HepG2 (cell line): ENCODE measurements around the gene ZMYND19. TPM values are rescaled to one million over a fixed set of nuclear protein-coding genes. Genes with fewer than 3 reads are reported as not detected.

Experiments used
- ATAC-seq: fragments of 200-7000 bp; cut with Tn5 transposase; 3 replicates; pipeline ENCODE4 v1.9.1; 2020; ENCODE audit warnings: mild to moderate bottlenecking, moderate library complexity
- Bru-seq: library from RNA; stranded (reverse); fragments of 400-500 nt; gene quantifications from one replicate; lab custom pipeline; 2021; lab: Mats Ljungman, UMichigan
- BruChase-seq, 2 experiments: library from RNA; stranded (reverse); fragments of 400-500 nt; gene quantifications; one replicate each; lab custom pipeline; 2021; lab: Mats Ljungman, UMichigan
- BruUV-seq: library from RNA; stranded (reverse); fragments of 400-500 nt; replicated peaks from 2 replicates; lab custom pipeline; 2021; lab: Mats Ljungman, UMichigan
- CTCF ChIA-PET: fragments of 300-600 bp; formaldehyde crosslinking; extraction: SDS; loops from one replicate; lab custom pipeline; 2021; ENCODE audit warnings: low total read pairs, inconsistent platforms, low intra/inter-chr PET ratio; lab: Yijun Ruan, JAX
- POLR2A ChIA-PET: fragments of 350-600 bp; sonication (Branson Sonifier 250); formaldehyde crosslinking; loops from one replicate; lab custom pipeline; 2020; ENCODE audit warnings: antibody characterized with exemption, inconsistent platforms; lab: Yijun Ruan, JAX
- DNase-seq: peaks from one replicate; pipeline ENCODE4 v3.0.0-alpha.2; 2015; ENCODE audit warnings: low spot score
- FAIRE-seq: peaks from 3 replicates; lab custom pipeline; 2011; peaks lifted over from hg19 to GRCh38; lab: Jason Lieb, UNC
- H2AFZ ChIP-seq: one replicate; pipeline ENCODE4 v1.6.1; 2011; ENCODE audit warnings: low read length, inconsistent platforms
- H3K27ac ChIP-seq: fragments of 300-600 bp; 3 replicates; pipeline ENCODE4 v1.8.0; 2011; ENCODE audit warnings: mixed run types, mild to moderate bottlenecking, mixed read lengths, low read length, inconsistent platforms; ENCODE audit not compliant: insufficient read depth; ENCODE audit errors: extremely low read length
- H3K27me3 ChIP-seq, 2 experiments: fragments of 200-600 bp in 1 of 2; 2 replicates in 1 of 2; 3 replicates in 1 of 2; pipeline versions ENCODE4 v1.6.0 to v1.8.0; 2011; ENCODE audit warnings: low read length in 2 of 2, mild to moderate bottlenecking in 2 of 2, moderate library complexity in 2 of 2, inconsistent platforms in 1 of 2; ENCODE audit not compliant: insufficient read depth in 2 of 2, control insufficient read depth in 1 of 2
- H3K36me3 ChIP-seq, 2 experiments: fragments of 200-600 bp in 1 of 2; replicated peaks in 1 of 2; 2 replicates in 1 of 2; 3 replicates in 1 of 2; pipeline versions ENCODE4 v1.5.1 to v1.8.0; 2011; ENCODE audit warnings: low read length in 2 of 2, inconsistent platforms in 1 of 2; ENCODE audit not compliant: insufficient read depth in 2 of 2, control insufficient read depth in 1 of 2
- H3K4me1 ChIP-seq: 2 replicates; pipeline ENCODE4 v1.5.1; 2012; ENCODE audit warnings: low read length, inconsistent platforms; ENCODE audit not compliant: insufficient read depth
- H3K4me2 ChIP-seq: 2 replicates; pipeline ENCODE4 v1.6.0; 2011; ENCODE audit warnings: low read depth, low read length, inconsistent platforms
- H3K4me3 ChIP-seq, 3 experiments: fragments of 200-600 bp in 1 of 3; sonication (generic), shearing (Covaris generic) in 1 of 3; replicated peaks in 1 of 3; 2 replicates each; pipeline ENCODE4 v1.5.1; 2011 to 2016; ENCODE audit warnings: low read length in 3 of 3, inconsistent platforms in 2 of 3, low read depth in 2 of 3, mild to moderate bottlenecking in 2 of 3, control low read depth in 1 of 3, mixed read lengths in 1 of 3; ENCODE audit not compliant: insufficient read depth in 1 of 3
- H3K79me2 ChIP-seq: one replicate; pipeline ENCODE4 v1.6.1; 2011; ENCODE audit warnings: low read length, inconsistent platforms; ENCODE audit not compliant: insufficient read depth
- H3K9ac ChIP-seq: 2 replicates; pipeline ENCODE4 v1.6.0; 2011; ENCODE audit warnings: mild to moderate bottlenecking, low read depth, low read length, inconsistent platforms; ENCODE audit not compliant: insufficient read depth
- H3K9me3 ChIP-seq: 2 replicates; pipeline ENCODE4 v1.5.1; 2012; ENCODE audit warnings: mild to moderate bottlenecking, low read length
- H4K20me1 ChIP-seq: 2 replicates; pipeline ENCODE4 v1.6.0; 2011; ENCODE audit warnings: inconsistent platforms, mild to moderate bottlenecking, low read length, moderate library complexity; ENCODE audit not compliant: insufficient read depth
- ASH2L ChIP-seq: fragments of 300-600, 200-600 bp; sonication (generic); IDR thresholded peaks from 2 replicates; pipeline ENCODE4 v1.7.0; 2017; ENCODE audit warnings: low read depth, mild to moderate bottlenecking, moderate library complexity, mixed read lengths, low read length; ENCODE audit not compliant: insufficient read length
- CTCF ChIP-seq: sonication (generic); formaldehyde crosslinking; IDR thresholded peaks from 2 replicates; pipeline ENCODE4 v1.5.0; 2020; ENCODE audit warnings: mild to moderate bottlenecking, missing genetic modification reagents, moderate library complexity
- HMGA1 ChIP-seq: sonication (generic); formaldehyde crosslinking; conservative IDR thresholded peaks from 2 replicates; pipeline ENCODE4 v1.4.0; 2020; ENCODE audit warnings: missing genetic modification reagents
- MXI1 ChIP-seq: IDR thresholded peaks from 3 replicates; pipeline ENCODE4 v1.6.1; 2012; ENCODE audit warnings: low read depth, low read length, inconsistent platforms, borderline replicate concordance
- SP2 ChIP-seq: sonication (generic); formaldehyde crosslinking; IDR thresholded peaks from 2 replicates; pipeline ENCODE4 v1.5.1; 2020; ENCODE audit warnings: mild to moderate bottlenecking, missing genetic modification reagents
- TBX2 ChIP-seq: sonication (generic); formaldehyde crosslinking; IDR thresholded peaks from 2 replicates; pipeline ENCODE4 v1.5.0; 2020; ENCODE audit warnings: missing genetic modification reagents, mild to moderate bottlenecking, borderline replicate concordance
- ZFAT ChIP-seq: sonication (generic); formaldehyde crosslinking; conservative IDR thresholded peaks from 2 replicates; pipeline ENCODE4 v1.8.1; 2023; ENCODE audit warnings: missing genetic modification reagents, inconsistent platforms
- ZNF225 ChIP-seq: sonication (generic); formaldehyde crosslinking; IDR thresholded peaks from 2 replicates; pipeline ENCODE4 v1.4.0; 2020; ENCODE audit warnings: mild to moderate bottlenecking, missing genetic modification reagents
- ZNF746 ChIP-seq: sonication (generic); formaldehyde crosslinking; IDR thresholded peaks from 2 replicates; pipeline ENCODE4 v1.8.0; 2022; ENCODE audit warnings: mild to moderate bottlenecking, missing genetic modification reagents
- ZNF792 ChIP-seq: IDR thresholded peaks from 2 replicates; pipeline ENCODE4 v1.6.1; 2016
- ZNF850 ChIP-seq: sonication (generic); formaldehyde crosslinking; conservative IDR thresholded peaks from 2 replicates; pipeline ENCODE4 v1.9.0; 2021; ENCODE audit warnings: mild to moderate bottlenecking, missing genetic modification reagents
- WGBS: methylation state at CpG from one replicate; pipeline ENCODE4 v1.1.6; 2017; ENCODE audit warnings: low lambda C conversion rate; 5-methylcytosine and 5-hydroxymethylcytosine counted together
- in situ Hi-C: cut with HindIII; loops from 2 replicates; pipeline ENCODE4 v1.10.0; 2017; ENCODE audit warnings: low pct_unique_long_range_greater_than_20kb; ENCODE audit not compliant: extremely low pct_ligation_motif_present
- intact Hi-C: fragments of 100-400 bp; cut with micrococcal nuclease; formaldehyde crosslinking; loops from one replicate; pipeline ENCODE4 v1.10.0; 2022; ENCODE audit not compliant: unreplicated experiment
- long read RNA-seq, 2 experiments: library from RNA in 1 of 2; library from polyadenylated mRNA in 1 of 2; stranded (forward) in 1 of 2; unstranded in 1 of 2; transcript quantifications; one replicate each; pipeline ENCODE4 v2.0.0, GENCODE V29; 2019 to 2022
- polyA minus RNA-seq, 3 experiments: library from RNA; depleted of rRNA, polyadenylated mRNA; stranded (reverse); fragments of >200 nt; gene quantifications; 2 replicates each; pipeline ENCODE4 v1.2.3, GENCODE V29; 2011; ENCODE audit warnings: low replicate concordance in 1 of 3
- polyA plus RNA-seq, 8 experiments: library from polyadenylated mRNA; depleted of rRNA in 3 of 8; stranded (reverse) in 7 of 8; unstranded in 1 of 8; fragments of >200 nt; fragmentation: Illumina TruSeq in 4 of 8; extraction: Trizol in 4 of 8; gene quantifications; 2 replicates each; pipeline versions ENCODE4 v1.2.1 to v1.2.3, GENCODE V29; 2011 to 2016; ENCODE audit warnings: low read depth in 4 of 8, missing spikeins in 1 of 8, mixed read lengths in 1 of 8; ENCODE audit not compliant: insufficient read depth in 1 of 8
- total RNA-seq, 5 experiments: library from RNA; depleted of rRNA; stranded (reverse); fragments of >200 nt; fragmentation: Illumina TruSeq; extraction: Trizol; gene quantifications; 2 replicates each; pipeline ENCODE4 v1.2.3, GENCODE V29; 2016; ENCODE audit warnings: low read depth in 1 of 5
- TF ChIP-seq, protein P1 (sequence below): sonication (generic); formaldehyde crosslinking; conservative IDR thresholded peaks from 2 replicates; pipeline ENCODE4 v1.4.0; 2020; ENCODE audit warnings: missing genetic modification reagents
- TF ChIP-seq, protein P2 (sequence below): IDR thresholded peaks from 2 replicates; pipeline ENCODE4 v1.6.1; 2016; ENCODE audit warnings: missing compliant biosample characterization, missing genetic modification reagents, borderline replicate concordance

Gene ZMYND19
- 29.6 and 38.7 TPM in 2 replicates for total RNA-seq (2016; rRNA removed; fragmentation: Illumina TruSeq; extraction: Trizol)
- 103 and 108 TPM in 2 replicates for total RNA-seq (2016; cell fraction: cytosol; rRNA removed; fragmentation: Illumina TruSeq; extraction: Trizol; ENCODE audit: low read depth)
- total RNA-seq (2016; cell fraction: insoluble cytoplasmic fraction; rRNA removed; fragmentation: Illumina TruSeq; extraction: Trizol), result 26.0 and 40.1 TPM in 2 replicates
- 93.6 and 97.4 TPM in 2 replicates for total RNA-seq (2016; cell fraction: membrane; rRNA removed; fragmentation: Illumina TruSeq; extraction: Trizol)
- 26.3 and 30.8 TPM in 2 replicates for total RNA-seq (2016; cell fraction: nucleus; rRNA removed; fragmentation: Illumina TruSeq; extraction: Trizol)
- polyA plus RNA-seq (2011; rRNA removed), result 21.3 and 21.8 TPM in 2 replicates
- polyA plus RNA-seq (2011; cell fraction: cytosol; rRNA removed), result 19.1 and 23.2 TPM in 2 replicates
- 46.9 and 49.7 TPM in 2 replicates for polyA plus RNA-seq (2011; cell fraction: nucleus; rRNA removed)
- polyA plus RNA-seq (2012), result 16.9 and 18.6 TPM in 2 replicates
- 80.6 TPM in 2 replicates for polyA plus RNA-seq (2016; cell fraction: cytosol; fragmentation: Illumina TruSeq; extraction: Trizol; ENCODE audit: low read depth)
- polyA plus RNA-seq (2016; cell fraction: insoluble cytoplasmic fraction; fragmentation: Illumina TruSeq; extraction: Trizol; ENCODE audit: low read depth), result 32.1 and 34.5 TPM in 2 replicates
- polyA plus RNA-seq (2016; cell fraction: membrane; fragmentation: Illumina TruSeq; extraction: Trizol; ENCODE audit: low read depth), result 89.7 and 93.0 TPM in 2 replicates
- polyA plus RNA-seq (2016; cell fraction: nucleus; fragmentation: Illumina TruSeq; extraction: Trizol; ENCODE audit: insufficient read depth, low read depth), result 60.9 and 67.4 TPM in 2 replicates
- polyA minus RNA-seq (2011; rRNA and poly(A)+ RNA removed; ENCODE audit: low replicate concordance), result 9.8 and 59.1 TPM in 2 replicates
- polyA minus RNA-seq (2011; cell fraction: cytosol; rRNA and poly(A)+ RNA removed), result 6.4 and 6.5 TPM in 2 replicates
- 13.0 and 13.1 TPM in 2 replicates for polyA minus RNA-seq (2011; cell fraction: nucleus; rRNA and poly(A)+ RNA removed)
- Bru-seq, nascent RNA, result percentile 72 among the genes with signal in this experiment
- BruChase-seq, experiment 1, labeled RNA remaining after a 6-hour chase, result percentile 87 among the genes with signal in this experiment
- BruChase-seq, experiment 2, labeled RNA remaining after a 2-hour chase, result percentile 80 among the genes with signal in this experiment
- long read RNA-seq, experiment 1, partial matches to known transcripts, result 5 of 8 reads
- long read RNA-seq, experiment 1, other reads (novel, unspliced or antisense), result 0 of 8 reads
- long read RNA-seq, experiment 2, transcript ZMYND19-201 (6 exons, 1,375 nt), result major isoform, 70 of 91 reads
- long read RNA-seq, experiment 2, partial matches to known transcripts, result 7 of 91 reads
- long read RNA-seq, experiment 2, other reads (novel, unspliced or antisense), result 14 of 91 reads

GRCh38 chr9:137590469-137591383 is at the start of gene ZMYND19:
Gene ZMYND19, minus strand, starts transcription at chr9:137590512. Its CDS starts 249 bp downstream, at chr9:137590263.
- Histone ChIP-seq H3K36me3 (peaks cover 12 to 27% of the 10 kb centered on the region in 2 experiments; a peak in 4 of 5 replicates), H3K4me2 (peak within 1 kb of the TSS; percentile 90), H3K9ac (peak within 1 kb of the TSS; percentile 82), H3K9me3 (no peaks in the 10 kb centered on the region), H3K4me3 (peak within 1 kb of the TSS; percentile 74 to 90 (median 83)), H3K79me2 (peaks cover 19% of the 10 kb centered on the region), H3K4me1 (peaks cover 47% of the 10 kb centered on the region), H3K27me3 (no peaks in the 10 kb centered on the region), H2AFZ (no peak within 1 kb of the TSS), H4K20me1 (no peaks in the 10 kb centered on the region), H3K27ac (peak within 1 kb of the TSS; percentile 43)
- POLR2A ChIA-PET, result interaction anchor here (1.2 to 2.3 kb wide), 7 partner anchors 9 to 29 kb away, joined by 3 to 11 read pairs (median 5); partner anchors contain the start of genes ARRDC1, DPH7 and EHMT1
- intact Hi-C loops, result no loop called here
- FAIRE-seq (no peak), ATAC-seq (peak; percentile 89), DNase-seq (peak; percentile 73)
- CTCF ChIA-PET, result no interaction called here
- in situ Hi-C loops, result no loop called here
- WGBS, result 2% methylated on average over 6 of the region's 113 CpGs
- TSS peak; percentile 73 for BruUV-seq
- TF ChIP-seq HMGA1 (CRISPR knock-in tag) (no peak), ZNF746 (CRISPR knock-in tag) (peak; percentile 25; the same call in 1 of the 2 replicates), ZNF850 (CRISPR knock-in tag) (no peak), CTCF (0 out of 2 replicates have a peak, but pooled peaks have one; percentile 6), ZNF792 (CRISPR knock-in tag) (no peak), ASH2L (no peak), ZNF225 (CRISPR knock-in tag) (no peak), ZFAT (CRISPR knock-in tag) (no peak), MXI1 (peak; percentile 79; the same call in 1 of the 3 replicates), TBX2 (peak; percentile 30; the same call in 1 of the 2 replicates), SP2 (CRISPR knock-in tag) (peak; percentile 52)
- TF ChIP-seq, protein P1, sequence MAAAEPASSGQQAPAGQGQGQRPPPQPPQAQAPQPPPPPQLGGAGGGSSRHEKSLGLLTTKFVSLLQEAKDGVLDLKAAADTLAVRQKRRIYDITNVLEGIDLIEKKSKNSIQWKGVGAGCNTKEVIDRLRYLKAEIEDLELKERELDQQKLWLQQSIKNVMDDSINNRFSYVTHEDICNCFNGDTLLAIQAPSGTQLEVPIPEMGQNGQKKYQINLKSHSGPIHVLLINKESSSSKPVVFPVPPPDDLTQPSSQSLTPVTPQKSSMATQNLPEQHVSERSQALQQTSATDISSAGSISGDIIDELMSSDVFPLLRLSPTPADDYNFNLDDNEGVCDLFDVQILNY (CRISPR knock-in tag), result peak; percentile 88
- TF ChIP-seq, protein P2, sequence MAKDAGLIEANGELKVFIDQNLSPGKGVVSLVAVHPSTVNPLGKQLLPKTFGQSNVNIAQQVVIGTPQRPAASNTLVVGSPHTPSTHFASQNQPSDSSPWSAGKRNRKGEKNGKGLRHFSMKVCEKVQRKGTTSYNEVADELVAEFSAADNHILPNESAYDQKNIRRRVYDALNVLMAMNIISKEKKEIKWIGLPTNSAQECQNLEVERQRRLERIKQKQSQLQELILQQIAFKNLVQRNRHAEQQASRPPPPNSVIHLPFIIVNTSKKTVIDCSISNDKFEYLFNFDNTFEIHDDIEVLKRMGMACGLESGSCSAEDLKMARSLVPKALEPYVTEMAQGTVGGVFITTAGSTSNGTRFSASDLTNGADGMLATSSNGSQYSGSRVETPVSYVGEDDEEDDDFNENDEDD (CRISPR knock-in tag), result peak; percentile 90; the same call in 1 of the 2 replicates
